ENCODE measurements around the gene MED13L.

- TF ChIP-seq CTCF (IDR thresholded peaks at IDR 0.05; ENCODE audit: extremely low read depth in 1 of 2, insufficient read depth in 1 of 2, low read depth in 1 of 2, low read length in 2 of 2) (no peak), POLR2AphosphoS5 (IDR thresholded peaks at IDR 0.05; ENCODE audit: insufficient read depth, low read depth, low read length) (no peak), GATA2 (IDR thresholded peaks at IDR 0.05; ENCODE audit: insufficient read depth, insufficient read length, low read depth, low read length) (no peak), POLR2A (IDR thresholded peaks at IDR 0.05; ENCODE audit: low read depth, low read length) (no peak), FOS (IDR thresholded peaks at IDR 0.05; ENCODE audit: borderline replicate concordance, insufficient read depth, low read length) (no peak), EZH2 (IDR thresholded peaks at IDR 0.05; ENCODE audit: borderline replicate concordance, low read depth, low read length, severe bottlenecking) (no peak), MYC (IDR thresholded peaks at IDR 0.05; ENCODE audit: low read depth, low read length) (no peak)
Measured at GRCh38 chr12:116145451-116145850, 132.0 kb downstream of the MED13L start.
